Upper lobe of left lung (tissue), 6 donors: Measurements from ENCODE around the gene CALM3. TPM values are rescaled to one million over a fixed set of nuclear protein-coding genes. Genes with fewer than 3 reads are reported as not detected.

Source experiments
- ATAC-seq, 2 donors: fragments of 200-7000 bp; cut with Tn5 transposase; one replicate each; pipeline ENCODE4 v1.9.1; 2022; ENCODE audit warnings: mild to moderate bottlenecking in 2 of 2, moderate library complexity in 2 of 2; ENCODE audit not compliant: low FRiP score in 2 of 2
- DNase-seq, 2 donors: peaks; one replicate each; pipeline ENCODE4 v3.0.0-alpha.2; 2019 to 2020
- H3K27ac ChIP-seq, 4 donors: fragments of 200-600 bp; sonication (generic); one replicate each; pipeline ENCODE4 v1.5.1; 2016 to 2019
- H3K27me3 ChIP-seq, 4 donors: fragments of 200-600 bp; sonication (generic); one replicate each; pipeline ENCODE4 v1.5.1; 2017 to 2019
- H3K36me3 ChIP-seq, 4 donors: fragments of 200-600 bp; sonication (generic); one replicate each; pipeline ENCODE4 v1.5.1; 2016 to 2019
- H3K4me1 ChIP-seq, 4 donors: fragments of 200-600 bp; sonication (generic); one replicate each; pipeline ENCODE4 v1.5.1; 2018 to 2019
- H3K4me3 ChIP-seq, 4 donors: fragments of 200-600 bp; sonication (generic); one replicate each; pipeline ENCODE4 v1.5.1; 2017 to 2019; ENCODE audit warnings: mild to moderate bottlenecking in 2 of 4, moderate library complexity in 1 of 4
- H3K9me3 ChIP-seq, 4 donors: fragments of 200-600 bp; sonication (generic); one replicate each; pipeline ENCODE4 v1.5.1; 2018 to 2019
- EP300 ChIP-seq, 4 donors: sonication (generic); formaldehyde crosslinking; IDR thresholded peaks; one replicate each; pipeline ENCODE4 v1.5.1; 2017; ENCODE audit warnings: antibody characterized with exemption in 4 of 4, control low read depth in 2 of 4
- POLR2A ChIP-seq, 4 donors: fragments of 450-650 bp; IDR thresholded peaks; one replicate each; pipeline ENCODE4 v1.5.1; 2016 to 2017; ENCODE audit warnings: antibody characterized with exemption in 4 of 4, mild to moderate bottlenecking in 2 of 4
- POLR2AphosphoS5 ChIP-seq, 2 donors: sonication (generic); formaldehyde crosslinking; IDR thresholded peaks; one replicate each; pipeline ENCODE4 v1.5.1; 2017; ENCODE audit warnings: antibody characterized with exemption in 2 of 2
- WGBS, 2 donors: methylation state at CpG; one replicate each; pipeline ENCODE4 v1.1.5; 2017 to 2018; 5-methylcytosine and 5-hydroxymethylcytosine counted together
- total RNA-seq, 6 donors: library from RNA; depleted of rRNA in 4 of 6; stranded (reverse); fragments of >200 nt in 4 of 6; gene quantifications; one replicate each; pipeline versions ENCODE4 v1.1.0 to v1.2.1, GENCODE V29; 2016 to 2021
- TF ChIP-seq, protein P1 (sequence below), 6 experiments: fragments of 450-650 bp in 4 of 6; fragments of 200-600 bp in 2 of 6; sonication (generic) in 2 of 6; IDR thresholded peaks; one replicate each; pipeline ENCODE4 v1.5.1; 2016 to 2019; ENCODE audit warnings: antibody characterized with exemption in 6 of 6
- donor health status: DM: no; HTN: no; CAD: no; lungs with moderate emphysema.
- donor health status: DM: no; HTN: yes; CAD: no; lungs with severe emphysema.

Gene CALM3
- total RNA-seq, 6 donors from 2014 or later, result 74.4 to 176 (median 123) TPM

- no peaks in the 10 kb centered on the region for H3K36me3 ChIP-seq
- ATAC-seq, result no peak
- peaks cover 11 to 24% (median 16%) of the 10 kb centered on the region in 4 donors for H3K4me1 ChIP-seq
- WGBS, 2 donors, result 95 to 98% methylated on average over 4 of the region's 4 CpGs
- TF ChIP-seq POLR2AphosphoS5 (IDR thresholded peaks at IDR 0.05), result no peak
- TF ChIP-seq POLR2A (IDR thresholded peaks at IDR 0.05), result no peak
- TF ChIP-seq, protein P1, sequence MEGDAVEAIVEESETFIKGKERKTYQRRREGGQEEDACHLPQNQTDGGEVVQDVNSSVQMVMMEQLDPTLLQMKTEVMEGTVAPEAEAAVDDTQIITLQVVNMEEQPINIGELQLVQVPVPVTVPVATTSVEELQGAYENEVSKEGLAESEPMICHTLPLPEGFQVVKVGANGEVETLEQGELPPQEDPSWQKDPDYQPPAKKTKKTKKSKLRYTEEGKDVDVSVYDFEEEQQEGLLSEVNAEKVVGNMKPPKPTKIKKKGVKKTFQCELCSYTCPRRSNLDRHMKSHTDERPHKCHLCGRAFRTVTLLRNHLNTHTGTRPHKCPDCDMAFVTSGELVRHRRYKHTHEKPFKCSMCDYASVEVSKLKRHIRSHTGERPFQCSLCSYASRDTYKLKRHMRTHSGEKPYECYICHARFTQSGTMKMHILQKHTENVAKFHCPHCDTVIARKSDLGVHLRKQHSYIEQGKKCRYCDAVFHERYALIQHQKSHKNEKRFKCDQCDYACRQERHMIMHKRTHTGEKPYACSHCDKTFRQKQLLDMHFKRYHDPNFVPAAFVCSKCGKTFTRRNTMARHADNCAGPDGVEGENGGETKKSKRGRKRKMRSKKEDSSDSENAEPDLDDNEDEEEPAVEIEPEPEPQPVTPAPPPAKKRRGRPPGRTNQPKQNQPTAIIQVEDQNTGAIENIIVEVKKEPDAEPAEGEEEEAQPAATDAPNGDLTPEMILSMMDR (IDR thresholded peaks at IDR 0.05), result no peak
- no peak for TF ChIP-seq EP300 (IDR thresholded peaks at IDR 0.05)
- H3K27ac ChIP-seq, result no peak overlapping the region
- no peaks in the 10 kb centered on the region for H3K9me3 ChIP-seq
- no peak overlapping the region for H3K4me3 ChIP-seq
- no peaks in the 10 kb centered on the region for H3K27me3 ChIP-seq
- DNase-seq, result no peak
These were observed 2.7 kb upstream of the CALM3 start for GRCh38 chr19:46598372-46598917.

DNA sequence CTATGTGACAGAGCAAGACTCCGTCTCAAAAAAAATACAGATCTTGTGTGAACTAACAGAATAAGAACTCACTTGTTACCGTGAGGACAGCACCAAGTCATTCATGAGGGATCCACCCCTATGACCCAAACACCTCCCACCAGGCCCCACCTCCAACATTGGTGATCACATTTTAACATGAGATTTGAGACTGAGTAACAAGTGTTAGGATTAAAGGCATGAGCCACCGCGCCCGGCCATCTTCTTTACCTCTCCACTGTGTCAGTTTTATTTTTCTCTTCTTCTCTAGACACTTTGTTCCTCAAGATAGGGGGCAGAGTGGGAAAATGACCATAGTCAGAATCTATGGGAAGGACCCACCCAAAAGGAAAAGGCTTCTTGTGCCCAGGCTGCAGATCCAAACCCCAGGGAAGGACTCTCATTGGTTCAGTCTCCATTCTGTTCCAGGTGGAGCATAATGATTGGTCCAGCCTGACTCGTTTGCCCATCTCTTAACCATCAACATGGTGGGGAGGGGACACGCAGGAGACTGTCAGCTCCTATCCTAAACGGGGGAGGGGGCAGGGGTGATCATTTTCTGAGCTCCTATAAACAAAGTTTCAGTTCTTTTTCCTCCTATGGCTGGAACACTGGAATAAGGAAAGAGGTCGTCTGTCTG lies 1.3 kb upstream of the CALM3 start:
- Histone ChIP-seq H3K9me3 (no peaks in the 10 kb centered on the region), H3K4me1 (peaks cover 23 to 32% (median 25%) of the 10 kb centered on the region in 4 donors), H3K36me3 (no peaks in the 10 kb centered on the region), H3K4me3 (peak overlapping the region; percentile 21 to 100 (median 88)), H3K27me3 (no peaks in the 10 kb centered on the region), H3K27ac (peak overlapping the region; percentile 97 to 99 (median 98))
- WGBS, 2 donors, result 65 to 77% methylated on average over 8 to 9 of the region's 9 CpGs
- TF ChIP-seq, protein P1 (IDR thresholded peaks at IDR 0.05), result no peak
- no peak for TF ChIP-seq EP300 (IDR thresholded peaks at IDR 0.05)
- TF ChIP-seq POLR2A (IDR thresholded peaks at IDR 0.05), result no peak
- TF ChIP-seq POLR2AphosphoS5 (IDR thresholded peaks at IDR 0.05), result no peak
- ATAC-seq (no peak), DNase-seq (no peak)

DNA sequence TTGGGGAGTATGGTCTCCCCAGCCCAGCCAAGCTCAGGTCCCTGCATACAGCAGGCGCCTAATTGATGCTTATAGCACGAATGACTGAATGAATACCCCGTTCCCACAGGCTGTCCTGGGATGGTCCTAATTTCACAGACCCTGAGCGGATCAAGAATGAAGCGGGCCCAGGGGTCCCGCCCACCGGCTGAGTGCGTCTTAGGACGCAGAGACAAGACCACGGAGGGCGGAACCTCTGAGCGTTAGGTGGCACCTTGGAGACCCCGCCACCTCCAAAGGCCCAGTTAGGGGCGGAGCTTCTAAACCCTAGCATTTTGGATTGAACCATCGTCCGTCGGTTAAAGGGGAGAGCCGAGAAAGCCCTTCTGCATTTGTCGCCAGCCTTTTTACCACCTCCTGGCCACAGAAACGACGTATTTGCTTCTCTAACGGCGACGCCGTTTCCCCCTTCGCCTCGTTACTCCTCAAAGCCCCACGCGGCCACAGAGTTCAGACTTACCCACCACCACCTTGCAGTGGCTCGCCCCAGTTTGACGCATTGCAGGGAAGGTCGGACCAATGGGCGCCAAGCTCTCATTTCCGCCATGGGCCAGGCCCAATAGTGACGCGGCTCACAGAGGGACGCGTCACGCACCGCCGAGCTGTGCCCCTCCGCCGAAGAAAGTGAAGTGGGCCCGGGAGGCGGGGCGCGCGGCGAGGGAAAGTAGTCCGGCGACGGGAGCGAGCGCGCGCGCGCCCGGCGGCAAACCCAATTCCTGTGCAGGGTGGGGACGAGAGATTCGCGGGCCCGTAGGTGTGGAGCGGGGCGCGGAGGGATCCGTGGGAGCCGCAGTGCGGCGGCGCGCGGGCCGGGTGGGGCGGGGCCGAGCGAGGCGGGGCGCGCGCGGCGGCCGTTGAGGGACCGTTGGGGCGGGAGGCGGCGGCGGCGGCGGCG lies 479 bp upstream of the CALM3 start:
- H3K27ac ChIP-seq, result peak overlapping the region; percentile 97 to 99 (median 98)
- ATAC-seq, result peak; percentile 96

GRCh38 chr19:46602392-46603194 lies 1.5 kb downstream of the CALM3 start:
- Histone ChIP-seq H3K4me1 (peaks cover 23 to 32% (median 28%) of the 10 kb centered on the region in 4 donors), H3K36me3 (peaks cover 6 to 27% (median 24%) of the 10 kb centered on the region in 4 donors), H3K4me3 (peak overlapping the region; percentile 76 to 100 (median 98)), H3K27ac (peak overlapping the region; percentile 9 to 99 (median 98)), H3K27me3 (no peaks in the 10 kb centered on the region), H3K9me3 (no peaks in the 10 kb centered on the region)
- 24 to 30% methylated on average over 4 to 23 of the region's 23 CpGs for WGBS, 2 donors
- no peak for DNase-seq
- ATAC-seq, result no peak
- TF ChIP-seq POLR2A (IDR thresholded peaks at IDR 0.05), result no peak
- no peak for TF ChIP-seq EP300 (IDR thresholded peaks at IDR 0.05)
- TF ChIP-seq POLR2AphosphoS5 (IDR thresholded peaks at IDR 0.05), result no peak
- TF ChIP-seq, protein P1 (IDR thresholded peaks at IDR 0.05), result no peak

More for the DNA sequence above, 479 bp upstream of the CALM3 start:
- TF ChIP-seq, protein P1 (IDR thresholded peaks at IDR 0.05), result peak in 2 of 6 experiments; percentile 3 to 21
- TF ChIP-seq POLR2AphosphoS5 (IDR thresholded peaks at IDR 0.05) (peak; percentile 70 to 78), POLR2A (IDR thresholded peaks at IDR 0.05) (peak in 3 of 4 donors; percentile 58 to 70 (median 64)), EP300 (IDR thresholded peaks at IDR 0.05) (peak in 1 of 4 donors; percentile 19)
- peak overlapping the region; percentile 21 to 100 (median 88) for H3K4me3 ChIP-seq
- H3K9me3 ChIP-seq, result no peaks in the 10 kb centered on the region
- peaks cover 0 to 7% (median 4%) of the 10 kb centered on the region in 4 donors for H3K36me3 ChIP-seq
- no peaks in the 10 kb centered on the region for H3K27me3 ChIP-seq
- peak; percentile 93 to 99 for DNase-seq
- WGBS, 2 donors, result 1 to 5% methylated on average over 24 to 28 of the region's 93 CpGs
- H3K4me1 ChIP-seq, result peaks cover 23 to 32% (median 28%) of the 10 kb centered on the region in 4 donors
